GM18951 (cell line): Measurements from ENCODE around the gene PRIMPOL.
"Not testable (repeated sequence)": the region's sequence is repeated elsewhere in the genome, so short reads cannot be mapped to it uniquely, and the experiment has no call there.

ENCODE experiments used
- POLR2A ChIP-seq: IDR thresholded peaks from 4 replicates; pipeline ENCODE4 v1.6.1; 2011; ENCODE audit warnings: mild to moderate bottlenecking; ENCODE audit not compliant: insufficient read length, insufficient read depth; ENCODE audit errors: extremely low read depth
- in situ Hi-C: fragments of 300-500 bp; cut with MboI; formaldehyde crosslinking; loops from one replicate; pipeline ENCODE4 v1.12.0; 2022; ENCODE audit warnings: low sequenced_read_pairs, mixed read lengths, inconsistent platforms; ENCODE audit not compliant: unreplicated experiment

The PRIMPOL gene

DNA sequence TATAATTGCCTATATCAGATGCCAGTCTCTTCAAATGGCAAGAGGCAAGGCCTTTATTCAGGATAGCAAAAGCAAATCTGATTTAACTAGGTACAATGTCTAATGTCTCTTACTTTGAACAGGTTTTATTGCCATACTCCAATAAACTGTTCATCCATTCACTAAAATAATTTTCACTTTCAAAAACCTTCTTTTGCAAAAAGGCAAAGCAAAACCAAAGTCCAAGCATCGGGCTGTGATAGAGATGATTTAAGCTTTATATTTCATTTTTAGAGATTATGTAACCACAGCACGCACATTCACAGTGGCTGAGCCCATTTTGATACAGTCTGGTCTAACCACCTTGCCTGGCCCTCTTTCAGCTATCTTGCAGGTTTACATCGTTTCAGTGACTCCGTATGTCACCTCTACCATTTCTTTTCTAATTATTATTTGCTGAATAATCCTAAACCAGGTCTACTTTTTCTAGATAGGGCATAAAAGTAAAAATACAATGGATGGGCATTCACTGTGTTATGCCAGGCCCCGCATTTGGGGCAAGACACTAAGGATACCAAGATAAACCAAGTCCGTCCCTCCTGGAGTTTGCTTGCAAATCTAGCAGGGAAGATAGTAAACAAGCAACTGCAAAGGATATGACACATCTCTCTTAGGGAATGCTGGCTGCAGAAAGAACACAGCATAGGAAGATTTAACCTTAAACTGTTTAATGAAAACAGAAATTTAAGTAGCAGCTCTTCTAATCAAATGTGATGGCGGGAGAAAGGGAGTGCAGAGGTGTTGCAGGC lies 2.1 kb upstream of the PRIMPOL start:
- TF ChIP-seq POLR2A, result no peak
- in situ Hi-C loops, result no loop called here

DNA sequence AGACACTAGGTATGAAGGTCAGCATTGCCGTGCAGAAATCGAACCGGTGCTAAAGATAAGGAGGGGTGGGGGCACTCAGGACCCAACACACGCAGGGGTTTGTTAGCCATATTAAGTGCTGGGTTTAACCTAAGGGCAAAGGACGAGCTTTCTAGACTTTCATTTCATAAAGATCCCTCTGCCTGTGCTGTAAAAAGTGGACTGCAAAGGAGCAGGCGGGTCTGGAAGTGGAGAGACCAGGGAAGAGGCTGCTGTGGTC lies 1.6 kb upstream of the PRIMPOL start:
- no peak for TF ChIP-seq POLR2A
- in situ Hi-C loops, result no loop called here

DNA sequence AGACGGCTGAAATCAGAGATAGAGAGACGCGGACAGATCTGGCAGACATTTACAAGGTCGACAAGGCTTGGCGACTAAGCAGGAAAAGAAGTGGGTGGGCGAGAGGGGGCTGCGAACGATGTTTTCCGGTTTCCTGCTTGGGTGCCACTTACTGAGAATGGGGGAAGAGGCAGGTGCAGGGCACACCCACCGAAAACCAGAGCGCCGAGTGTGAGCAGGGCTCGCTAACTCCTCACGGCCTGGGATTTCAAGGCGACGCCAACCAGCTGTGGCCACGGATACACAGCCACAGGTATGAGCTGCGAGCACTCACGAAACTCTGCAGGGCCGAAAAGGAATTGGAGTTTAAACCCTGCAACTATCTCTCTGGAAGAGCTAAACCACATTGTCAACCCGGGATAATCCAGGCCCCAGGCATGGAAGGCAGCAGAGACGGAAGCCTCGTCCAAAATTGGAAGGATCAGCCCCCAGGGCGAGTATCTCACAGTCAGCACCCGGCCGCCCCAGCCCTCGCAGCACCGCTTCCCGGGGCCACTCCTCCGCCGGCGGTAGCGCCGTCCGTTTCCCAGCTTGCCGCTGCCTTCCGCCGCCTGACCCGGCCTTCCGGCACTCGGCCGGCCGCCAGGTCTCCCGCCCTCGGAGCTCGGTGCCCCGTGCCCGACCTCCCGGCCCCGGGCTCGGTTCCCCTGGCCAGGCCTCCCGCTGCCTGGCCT lies 1.1 kb upstream of the PRIMPOL start:
- in situ Hi-C loops, result no loop called here
- peak; percentile 10 for TF ChIP-seq POLR2A

DNA sequence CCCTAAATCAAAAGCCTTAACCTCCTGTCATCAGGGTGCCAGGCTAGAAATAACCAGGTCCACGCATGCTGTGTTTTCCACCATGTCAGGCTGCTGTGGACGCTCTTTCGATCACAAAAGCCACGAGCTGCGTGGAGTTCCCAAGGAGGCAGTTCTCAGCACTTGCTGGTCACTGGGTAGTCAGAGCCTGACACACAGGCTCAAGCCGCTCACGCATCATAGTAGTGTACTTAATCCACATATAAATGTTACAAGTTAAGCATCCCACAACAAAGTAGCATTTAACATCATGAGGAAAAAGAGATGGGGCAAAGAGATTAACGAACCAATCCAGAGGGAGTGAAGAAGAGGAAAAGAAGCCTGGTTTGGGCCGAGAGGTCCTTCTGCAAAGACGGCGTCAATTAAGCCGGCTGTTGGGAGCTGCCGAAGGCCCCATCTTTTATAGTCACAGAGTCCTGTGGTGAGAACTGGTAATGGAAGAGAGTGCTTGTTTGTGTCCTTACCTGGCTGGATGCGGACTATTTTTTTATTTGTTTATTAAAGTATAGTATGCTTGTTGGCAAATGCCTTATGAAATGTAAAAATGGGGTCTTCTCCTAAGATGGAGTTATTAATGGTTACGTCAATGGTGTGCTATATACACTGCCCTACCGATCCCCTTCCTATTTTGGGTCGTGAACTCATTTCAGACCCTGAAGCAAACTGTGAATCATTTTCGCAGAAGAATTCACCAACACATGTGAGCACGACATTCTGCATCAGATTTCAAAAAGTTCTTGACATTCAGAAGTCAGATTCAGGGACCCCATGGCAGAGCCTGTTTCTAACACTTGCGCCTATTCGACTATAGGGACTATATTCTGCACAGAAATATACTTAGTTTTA lies 675 bp downstream of the PRIMPOL start:
- no peak for TF ChIP-seq POLR2A
- in situ Hi-C loops, result no loop called here

DNA sequence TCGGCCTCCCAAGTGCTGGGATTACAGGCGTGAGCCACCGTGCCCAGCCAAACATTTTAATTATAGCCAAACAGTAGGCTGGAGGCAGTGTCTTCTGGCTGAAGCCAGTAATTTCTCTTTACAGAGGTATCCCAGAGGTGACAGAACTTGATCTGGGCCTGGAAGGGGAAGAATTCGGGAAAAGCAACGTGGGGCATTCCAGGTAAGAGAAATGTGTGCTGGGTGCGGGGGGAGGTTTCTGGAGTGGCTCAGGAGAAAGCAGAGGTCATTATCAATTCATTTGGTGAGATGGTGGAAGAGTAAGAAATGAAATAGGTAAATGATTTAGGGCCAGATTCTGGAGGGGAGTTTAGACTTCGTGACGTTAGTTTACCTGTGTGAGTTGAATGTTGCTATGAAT lies 2.4 kb downstream of the PRIMPOL start:
- in situ Hi-C loops, result no loop called here
- TF ChIP-seq POLR2A, result no peak

DNA sequence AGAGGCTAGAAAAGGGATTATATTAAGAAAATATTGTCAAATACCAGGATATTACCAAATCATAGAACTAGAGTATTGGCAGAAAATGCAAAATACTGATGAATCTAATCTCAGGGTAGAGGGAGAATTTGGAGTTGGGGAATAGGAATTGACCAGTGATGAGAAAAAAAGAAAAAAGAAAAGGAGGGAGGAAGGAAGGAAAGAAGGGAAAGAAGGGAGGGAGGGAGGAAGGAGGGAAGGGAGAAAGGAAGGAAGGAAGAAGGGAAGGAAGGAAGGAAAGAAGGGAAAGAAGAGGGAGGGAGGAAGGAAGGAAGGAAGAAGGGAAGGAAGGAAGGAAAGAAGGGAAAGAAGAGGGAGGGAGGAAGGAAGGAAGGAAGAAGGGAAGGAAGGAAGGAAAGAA lies 3.1 kb downstream of the PRIMPOL start:
- in situ Hi-C loops, result not testable (repeated sequence)

DNA sequence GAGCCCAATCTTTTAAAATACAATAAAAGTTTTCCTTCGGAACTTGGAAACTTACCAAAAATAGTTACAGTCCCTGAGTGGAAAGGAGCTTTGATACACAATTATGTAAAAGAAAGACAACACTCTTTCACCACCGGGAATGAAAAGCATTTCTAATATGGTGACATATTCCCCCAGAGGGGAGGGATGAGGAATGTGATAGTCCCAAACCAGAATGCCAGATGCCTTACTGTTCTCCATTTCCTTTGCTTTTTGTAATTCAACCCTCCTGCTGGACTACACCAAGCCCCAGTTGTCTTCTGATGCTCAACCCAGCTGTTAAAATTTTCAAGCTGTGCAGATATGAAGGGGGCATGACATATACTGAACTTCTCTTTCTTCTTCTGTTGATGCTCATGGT lies 4.1 kb downstream of the PRIMPOL start:
- in situ Hi-C loops, result no loop called here
- no peak for TF ChIP-seq POLR2A

DNA sequence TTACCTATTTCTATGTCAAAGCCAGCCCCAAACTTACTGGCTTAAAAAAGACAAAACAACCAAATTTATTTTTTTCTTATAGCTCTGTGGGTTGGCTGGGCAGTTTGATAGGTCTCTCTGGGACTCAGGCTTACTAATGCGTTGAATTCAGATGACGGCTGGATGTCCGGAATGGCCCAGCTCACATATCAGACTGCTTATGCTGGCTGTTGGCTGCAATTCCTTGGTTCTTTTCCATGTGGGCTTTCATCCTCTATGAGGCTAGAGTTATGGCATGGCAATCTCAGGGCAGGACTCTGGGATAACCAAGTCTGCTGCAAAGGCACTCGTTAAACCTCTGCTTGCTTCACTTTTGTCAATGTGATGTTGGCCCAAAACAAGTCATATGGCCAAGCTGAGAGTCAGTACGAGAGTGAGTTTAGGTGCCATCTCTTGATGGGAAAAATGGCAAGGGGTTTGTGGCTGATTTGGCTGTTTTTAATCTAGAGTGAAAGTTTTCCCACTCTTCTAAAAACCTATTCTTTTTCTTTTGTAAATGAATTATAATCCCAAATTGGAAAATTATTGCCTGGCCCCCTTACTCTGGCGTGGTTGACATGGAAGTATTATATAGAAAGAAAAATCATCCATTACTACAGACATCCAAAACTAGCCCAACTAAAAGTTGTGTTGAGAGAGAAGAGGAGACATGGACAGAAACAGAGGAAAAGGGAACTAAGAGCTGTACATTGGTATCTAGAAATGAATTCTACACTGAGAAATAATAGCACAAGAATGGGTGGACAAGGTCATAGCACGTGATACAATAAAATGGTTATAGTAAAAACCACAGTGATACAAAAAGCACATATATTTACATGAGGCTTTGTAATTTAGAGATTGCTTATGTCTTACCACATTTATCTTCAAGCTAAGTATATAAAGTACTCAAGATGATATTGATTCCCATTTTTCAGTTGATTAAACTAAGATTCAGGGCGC lies 6.6 kb downstream of the PRIMPOL start:
- in situ Hi-C loops, result no loop called here
- no peak for TF ChIP-seq POLR2A

DNA sequence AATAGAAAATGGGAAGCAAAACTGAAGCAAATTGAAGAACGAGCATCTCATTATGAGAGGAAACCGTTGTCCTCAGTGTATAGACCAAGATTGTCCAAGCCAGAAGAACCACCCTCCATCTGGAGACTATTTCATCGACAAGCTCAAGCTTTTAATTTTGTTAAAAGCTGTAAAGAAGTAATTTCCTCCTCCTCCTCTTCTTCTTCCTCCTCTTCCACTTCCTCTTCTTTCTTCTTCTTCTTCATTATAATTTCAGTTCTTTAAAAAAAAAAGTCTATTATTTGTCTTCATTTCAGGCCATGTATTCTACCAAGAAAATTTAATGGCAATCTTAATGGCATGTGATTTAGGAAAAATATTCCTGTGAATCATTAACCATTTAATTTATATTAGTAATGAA lies 7.6 kb downstream of the PRIMPOL start:
- no peak for TF ChIP-seq POLR2A
- in situ Hi-C loops, result no loop called here

DNA sequence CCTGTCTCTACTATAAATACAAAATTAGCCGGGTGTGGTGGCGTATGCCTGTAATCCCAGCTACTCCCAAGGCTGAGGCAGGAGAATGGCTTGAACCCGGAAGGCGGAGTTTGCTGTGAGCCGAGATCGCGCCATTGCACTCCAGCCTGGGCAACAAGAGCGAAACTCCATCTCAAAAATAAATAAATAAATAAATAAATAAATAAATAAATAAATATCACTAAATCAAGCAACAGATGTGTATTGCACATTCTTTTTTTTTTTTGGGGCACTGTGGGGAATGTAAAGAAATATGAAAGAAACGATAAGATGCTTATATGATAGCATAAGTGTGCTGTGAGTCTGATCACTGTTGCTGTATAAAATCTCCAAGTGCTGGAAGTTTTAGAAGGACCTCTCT lies 8.3 kb downstream of the PRIMPOL start:
- in situ Hi-C loops, result not testable (repeated sequence)

DNA sequence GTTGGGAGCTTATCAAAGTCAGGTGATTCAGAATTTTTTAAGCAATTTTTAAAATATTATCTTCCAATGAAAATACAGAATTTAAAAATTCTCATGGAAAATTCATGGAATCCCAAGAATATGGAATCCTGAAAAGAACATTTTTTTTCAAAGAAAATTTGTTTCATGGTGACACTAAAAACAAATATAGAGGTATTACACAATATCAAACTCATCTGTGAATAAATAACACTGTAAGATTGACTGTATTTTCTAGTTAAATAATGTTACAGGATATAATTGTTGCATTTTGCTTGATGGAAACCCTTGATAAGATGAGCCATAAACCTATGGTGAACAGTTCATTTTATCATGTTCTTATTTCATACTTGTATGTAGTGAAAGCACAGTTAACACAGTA lies 11.4 kb downstream of the PRIMPOL start:
- in situ Hi-C loops, result no loop called here
- no peak for TF ChIP-seq POLR2A

DNA sequence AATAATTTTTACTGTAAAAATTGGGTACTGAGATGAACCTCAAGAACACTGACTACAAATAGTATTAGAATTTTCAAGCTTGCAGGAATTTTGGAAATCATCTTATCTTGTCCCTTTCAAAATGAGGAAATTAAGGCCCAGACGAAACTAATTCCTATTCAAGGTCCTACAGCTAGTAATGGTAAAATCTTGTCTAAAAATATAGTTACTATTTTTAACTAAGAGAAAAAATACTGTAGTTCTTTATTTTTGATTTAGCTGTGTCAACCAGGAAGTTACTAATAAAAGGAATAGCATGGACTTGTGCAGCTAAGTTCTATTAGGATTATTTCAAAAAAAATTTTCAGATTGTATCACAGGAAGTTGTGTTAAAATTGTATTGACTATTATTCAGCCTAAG lies 12.7 kb downstream of the PRIMPOL start:
- in situ Hi-C loops, result no loop called here

More for the DNA sequence above, 12.7 kb downstream of the PRIMPOL start:
- no peak for TF ChIP-seq POLR2A
